Measurements from ENCODE around the gene SMPDL3B. TPM values are rescaled to one million over a fixed set of nuclear protein-coding genes. Genes with fewer than 3 reads are reported as not detected.

SMPDL3B gene
- total and polyA plus RNA-seq, 5 donors from 2014 or later, result 0.24 to 0.50 (median 0.32) TPM; not detected in 2

DNA sequence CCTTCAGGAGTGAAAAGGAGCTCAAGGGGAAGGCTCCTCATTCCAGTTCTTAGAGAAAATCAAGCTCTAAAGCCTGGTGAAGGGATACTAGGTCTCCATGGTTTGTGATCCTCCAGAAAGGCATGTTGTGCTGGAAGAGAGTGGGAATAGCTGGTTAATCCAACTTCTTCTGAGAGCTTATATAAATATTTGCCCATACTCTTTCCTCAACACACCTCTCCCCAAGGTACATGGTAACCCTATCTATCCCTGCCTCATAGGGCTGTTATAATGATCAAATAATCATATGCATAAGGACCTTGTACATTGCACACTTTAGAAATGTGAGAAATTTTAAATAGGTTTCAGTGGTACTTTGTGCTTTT is 39.6 kb downstream of the SMPDL3B start:
- Histone ChIP-seq H3K4me1 (ENCODE audit: control insufficient read depth, insufficient read depth, low read length, poor library complexity, severe bottlenecking) (peaks cover 9% of the 10 kb centered on the region), H3K4me3 (ENCODE audit: low read depth, low read length) (no peak overlapping the region), H3K36me3 (ENCODE audit: control insufficient read depth, insufficient read depth, low read length) (peaks cover 25% of the 10 kb centered on the region), H3K27me3 (ENCODE audit: control insufficient read depth, insufficient read depth, low read length) (no peaks in the 10 kb centered on the region), H3K9me3 (ENCODE audit: control insufficient read depth in 2 of 2, low read length in 2 of 2) (no peaks in the 10 kb centered on the region), H3K27ac (ENCODE audit: insufficient read depth, low read length, poor library complexity, severe bottlenecking) (no peak overlapping the region)
- DNase-seq, result no peak
- H3K36me3 Mint-ChIP-seq, result peaks cover 17% of the 10 kb centered on the region
- H3K9me3 Mint-ChIP-seq, result no peaks in the 10 kb centered on the region
- H3K4me3 Mint-ChIP-seq, result no peak overlapping the region
- no peak for ATAC-seq (ENCODE audit: low read depth in 2 of 2)
- H3K27ac Mint-ChIP-seq, result peak overlapping the region in 2 of 3 donors; percentile 35 to 56
- H3K4me1 Mint-ChIP-seq, result peaks cover 4 to 12% (median 5%) of the 10 kb centered on the region in 4 donors
- H3K27me3 Mint-ChIP-seq, result no peaks in the 10 kb centered on the region

DNA sequence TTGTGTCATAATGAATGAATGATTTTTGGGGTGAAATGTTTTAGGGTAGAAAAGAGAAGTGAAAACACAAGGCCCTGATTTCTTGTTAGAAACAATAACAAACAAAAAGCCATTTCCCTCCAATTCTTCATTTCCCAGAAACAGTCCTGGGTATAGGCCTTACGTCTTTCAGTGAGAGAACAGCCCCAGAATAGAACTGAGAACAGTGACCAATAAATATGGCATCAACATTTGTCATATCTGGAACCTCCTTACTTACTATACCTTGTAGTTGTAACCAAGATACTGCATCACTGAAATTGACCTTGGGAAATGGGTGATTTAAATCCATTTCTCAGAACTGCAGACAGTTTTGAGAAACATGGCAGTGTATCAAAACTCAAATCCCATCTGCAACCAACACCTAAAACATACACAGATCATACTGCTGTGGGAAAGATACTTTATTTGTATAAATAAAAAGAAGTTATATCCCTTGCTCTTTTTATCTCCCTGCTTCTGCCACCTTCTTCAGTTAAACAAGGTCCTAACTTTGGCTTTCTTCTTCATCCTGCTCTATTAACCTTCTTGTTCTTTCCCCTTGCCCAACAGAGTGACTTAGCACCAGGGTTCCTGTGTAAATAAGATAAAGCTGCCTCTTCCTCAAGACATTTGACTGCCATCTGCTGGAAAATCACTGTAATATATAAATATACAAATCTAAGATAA is 44.5 kb downstream of the SMPDL3B start:
- H3K27me3 ChIP-seq (ENCODE audit: control insufficient read depth, insufficient read depth, low read length), result no peaks in the 10 kb centered on the region
- H3K4me3 ChIP-seq (ENCODE audit: low read depth, low read length), result no peak overlapping the region
- peaks cover 3% of the 10 kb centered on the region for H3K4me1 ChIP-seq (ENCODE audit: control insufficient read depth, insufficient read depth, low read length, poor library complexity, severe bottlenecking)
- Mint-ChIP-seq H3K4me3 (no peak overlapping the region), H3K27ac (no peak overlapping the region), H3K9me3 (no peaks in the 10 kb centered on the region), H3K36me3 (peaks cover 6% of the 10 kb centered on the region), H3K27me3 (no peaks in the 10 kb centered on the region), H3K4me1 (no peaks in the 10 kb centered on the region)
- ATAC-seq (ENCODE audit: low read depth in 2 of 2), result peak; percentile 75 to 78
- no peaks in the 10 kb centered on the region for H3K9me3 ChIP-seq (ENCODE audit: control insufficient read depth in 2 of 2, low read length in 2 of 2)
- peaks cover 2% of the 10 kb centered on the region for H3K36me3 ChIP-seq (ENCODE audit: control insufficient read depth, insufficient read depth, low read length)
- DNase-seq, result peak in 2 of 3 donors; percentile 66 to 76
- H3K27ac ChIP-seq (ENCODE audit: insufficient read depth, low read length, poor library complexity, severe bottlenecking), result no peak overlapping the region

GRCh38 chr1:27979859-27980201 is 45.0 kb downstream of the SMPDL3B start:
- H3K36me3 Mint-ChIP-seq, result peaks cover 6% of the 10 kb centered on the region
- Histone ChIP-seq H3K9me3 (ENCODE audit: control insufficient read depth in 2 of 2, low read length in 2 of 2) (no peaks in the 10 kb centered on the region), H3K27me3 (ENCODE audit: control insufficient read depth, insufficient read depth, low read length) (no peaks in the 10 kb centered on the region), H3K4me3 (ENCODE audit: low read depth, low read length) (no peak overlapping the region), H3K27ac (ENCODE audit: insufficient read depth, low read length, poor library complexity, severe bottlenecking) (no peak overlapping the region), H3K36me3 (ENCODE audit: control insufficient read depth, insufficient read depth, low read length) (peaks cover 2% of the 10 kb centered on the region), H3K4me1 (ENCODE audit: control insufficient read depth, insufficient read depth, low read length, poor library complexity, severe bottlenecking) (peaks cover 3% of the 10 kb centered on the region)
- no peaks in the 10 kb centered on the region for H3K4me1 Mint-ChIP-seq
- H3K9me3 Mint-ChIP-seq, result no peaks in the 10 kb centered on the region
- no peaks in the 10 kb centered on the region for H3K27me3 Mint-ChIP-seq
- ATAC-seq (ENCODE audit: low read depth in 2 of 2) (peak in 1 of 2 donors; percentile 20), DNase-seq (no peak)
- H3K27ac Mint-ChIP-seq, result no peak overlapping the region
- no peak overlapping the region for H3K4me3 Mint-ChIP-seq

GRCh38 chr1:27980216-27980845 is 45.5 kb downstream of the SMPDL3B start:
- Mint-ChIP-seq H3K4me3 (no peak overlapping the region), H3K36me3 (peaks cover 8% of the 10 kb centered on the region), H3K4me1 (no peaks in the 10 kb centered on the region), H3K27ac (no peak overlapping the region), H3K9me3 (no peaks in the 10 kb centered on the region), H3K27me3 (no peaks in the 10 kb centered on the region)
- H3K4me3 ChIP-seq (ENCODE audit: low read depth, low read length), result no peak overlapping the region
- DNase-seq (no peak), ATAC-seq (ENCODE audit: low read depth in 2 of 2) (no peak)
- peaks cover 2% of the 10 kb centered on the region for H3K36me3 ChIP-seq (ENCODE audit: control insufficient read depth, insufficient read depth, low read length)
- H3K27ac ChIP-seq (ENCODE audit: insufficient read depth, low read length, poor library complexity, severe bottlenecking), result no peak overlapping the region
- peaks cover 3% of the 10 kb centered on the region for H3K4me1 ChIP-seq (ENCODE audit: control insufficient read depth, insufficient read depth, low read length, poor library complexity, severe bottlenecking)
- no peaks in the 10 kb centered on the region for H3K9me3 ChIP-seq (ENCODE audit: control insufficient read depth in 2 of 2, low read length in 2 of 2)
- H3K27me3 ChIP-seq (ENCODE audit: control insufficient read depth, insufficient read depth, low read length), result no peaks in the 10 kb centered on the region

GRCh38 chr1:27981145-27981544 is 46.3 kb downstream of the SMPDL3B start:
- DNase-seq (no peak), ATAC-seq (ENCODE audit: low read depth in 2 of 2) (no peak)
- no peaks in the 10 kb centered on the region for H3K4me1 Mint-ChIP-seq
- Histone ChIP-seq H3K27me3 (ENCODE audit: control insufficient read depth, insufficient read depth, low read length) (no peaks in the 10 kb centered on the region), H3K4me3 (ENCODE audit: low read depth, low read length) (no peak overlapping the region), H3K4me1 (ENCODE audit: control insufficient read depth, insufficient read depth, low read length, poor library complexity, severe bottlenecking) (peaks cover 3% of the 10 kb centered on the region), H3K36me3 (ENCODE audit: control insufficient read depth, insufficient read depth, low read length) (peaks cover 2% of the 10 kb centered on the region), H3K27ac (ENCODE audit: insufficient read depth, low read length, poor library complexity, severe bottlenecking) (no peak overlapping the region), H3K9me3 (ENCODE audit: control insufficient read depth in 2 of 2, low read length in 2 of 2) (no peaks in the 10 kb centered on the region)
- H3K9me3 Mint-ChIP-seq, result no peaks in the 10 kb centered on the region
- no peaks in the 10 kb centered on the region for H3K27me3 Mint-ChIP-seq
- peaks cover 11% of the 10 kb centered on the region for H3K36me3 Mint-ChIP-seq
- peak overlapping the region in 1 of 3 donors; percentile 31 for H3K27ac Mint-ChIP-seq
- no peak overlapping the region for H3K4me3 Mint-ChIP-seq

DNA sequence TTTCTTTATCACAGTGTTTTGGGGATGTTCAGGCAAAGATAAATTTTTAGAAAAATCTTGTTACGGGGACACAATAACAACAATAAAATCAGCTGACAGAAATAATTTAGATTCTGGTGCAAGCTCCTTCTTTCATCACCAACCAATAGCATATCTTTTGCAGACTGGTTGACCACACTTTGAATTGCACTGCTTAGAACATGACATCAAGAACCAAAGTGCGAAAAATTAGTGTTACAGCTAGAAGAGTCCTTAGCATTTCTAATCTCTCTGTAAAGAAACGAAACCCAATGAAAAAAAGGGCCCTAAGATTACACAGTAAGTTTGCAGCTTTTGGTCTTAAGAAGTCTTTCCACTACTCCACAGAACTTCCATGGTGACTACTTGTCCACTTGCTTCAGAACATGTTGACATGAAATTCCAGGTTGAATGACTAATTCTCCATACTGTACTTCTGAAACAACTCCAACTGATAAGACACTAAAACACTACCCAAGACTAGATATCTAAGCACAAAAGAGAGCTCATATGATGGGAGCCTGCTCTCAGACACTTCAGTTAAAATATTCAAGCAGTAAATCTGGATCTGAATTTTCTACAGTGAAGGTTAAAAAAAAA is 56.2 kb downstream of the SMPDL3B start:
- Mint-ChIP-seq H3K9me3 (no peaks in the 10 kb centered on the region), H3K4me3 (no peak overlapping the region), H3K36me3 (peaks cover 32% of the 10 kb centered on the region), H3K27me3 (no peaks in the 10 kb centered on the region), H3K4me1 (peaks cover 14 to 35% (median 29%) of the 10 kb centered on the region in 4 donors), H3K27ac (peak overlapping the region in 2 of 3 donors; percentile 3 to 91)
- DNase-seq, result no peak
- H3K27ac ChIP-seq (ENCODE audit: insufficient read depth, low read length, poor library complexity, severe bottlenecking), result no peak overlapping the region
- H3K4me3 ChIP-seq (ENCODE audit: low read depth, low read length), result no peak overlapping the region
- peaks cover 13% of the 10 kb centered on the region for H3K4me1 ChIP-seq (ENCODE audit: control insufficient read depth, insufficient read depth, low read length, poor library complexity, severe bottlenecking)
- peaks cover 36% of the 10 kb centered on the region for H3K36me3 ChIP-seq (ENCODE audit: control insufficient read depth, insufficient read depth, low read length)
- H3K27me3 ChIP-seq (ENCODE audit: control insufficient read depth, insufficient read depth, low read length), result no peaks in the 10 kb centered on the region
- ATAC-seq (ENCODE audit: low read depth in 2 of 2), result no peak
- no peaks in the 10 kb centered on the region for H3K9me3 ChIP-seq (ENCODE audit: control insufficient read depth in 2 of 2, low read length in 2 of 2)

DNA sequence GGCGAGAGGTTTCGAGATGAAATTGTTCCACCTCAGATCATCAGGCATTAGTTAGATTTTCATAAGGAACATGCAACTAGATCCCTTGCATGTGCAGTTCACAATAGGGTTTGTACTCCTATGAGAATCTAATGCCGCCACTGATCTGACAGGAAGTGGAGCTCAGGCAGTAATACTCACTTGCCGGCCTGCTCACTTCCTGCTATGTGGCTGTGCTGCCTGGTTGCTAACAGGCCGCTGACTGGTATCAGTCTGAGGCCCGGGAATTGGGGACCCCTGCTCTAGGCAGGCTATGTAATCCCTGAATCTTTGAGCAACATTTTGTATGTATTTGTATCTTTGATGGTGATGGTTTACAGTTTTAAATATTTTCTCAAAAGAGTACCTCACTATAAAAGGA is 57.5 kb downstream of the SMPDL3B start:
- H3K36me3 Mint-ChIP-seq, result peaks cover 38% of the 10 kb centered on the region
- peak; percentile 97 to 98 for ATAC-seq (ENCODE audit: low read depth in 2 of 2)

More for the DNA sequence above, 57.5 kb downstream of the SMPDL3B start:
- peak; percentile 26 to 74 (median 52) for DNase-seq
- no peaks in the 10 kb centered on the region for H3K9me3 ChIP-seq (ENCODE audit: control insufficient read depth in 2 of 2, low read length in 2 of 2)
- no peaks in the 10 kb centered on the region for H3K27me3 ChIP-seq (ENCODE audit: control insufficient read depth, insufficient read depth, low read length)
- Mint-ChIP-seq H3K27ac (peak overlapping the region; percentile 90 to 91 (median 91)), H3K4me3 (peak overlapping the region; percentile 20 to 68 (median 59)), H3K4me1 (peaks cover 18 to 31% (median 23%) of the 10 kb centered on the region in 4 donors), H3K9me3 (no peaks in the 10 kb centered on the region), H3K27me3 (no peaks in the 10 kb centered on the region)
- H3K27ac ChIP-seq (ENCODE audit: insufficient read depth, low read length, poor library complexity, severe bottlenecking), result peak overlapping the region; percentile 75
- peaks cover 13% of the 10 kb centered on the region for H3K4me1 ChIP-seq (ENCODE audit: control insufficient read depth, insufficient read depth, low read length, poor library complexity, severe bottlenecking)
- peaks cover 47% of the 10 kb centered on the region for H3K36me3 ChIP-seq (ENCODE audit: control insufficient read depth, insufficient read depth, low read length)
- peak overlapping the region; percentile 43 for H3K4me3 ChIP-seq (ENCODE audit: low read depth, low read length)

Data from CD4-positive, CD25-positive, alpha-beta regulatory T cell (primary cell).